Ecto neural progenitor cell (in vitro differentiated cells): ENCODE results near the gene EXOSC2.

Source experiments
- DNase-seq: peaks from one replicate; pipeline ENCODE4 v3.0.0-alpha.2; 2018; ENCODE audit warnings: low spot score

The EXOSC2 gene, protein sequence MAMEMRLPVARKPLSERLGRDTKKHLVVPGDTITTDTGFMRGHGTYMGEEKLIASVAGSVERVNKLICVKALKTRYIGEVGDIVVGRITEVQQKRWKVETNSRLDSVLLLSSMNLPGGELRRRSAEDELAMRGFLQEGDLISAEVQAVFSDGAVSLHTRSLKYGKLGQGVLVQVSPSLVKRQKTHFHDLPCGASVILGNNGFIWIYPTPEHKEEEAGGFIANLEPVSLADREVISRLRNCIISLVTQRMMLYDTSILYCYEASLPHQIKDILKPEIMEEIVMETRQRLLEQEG

DNA sequence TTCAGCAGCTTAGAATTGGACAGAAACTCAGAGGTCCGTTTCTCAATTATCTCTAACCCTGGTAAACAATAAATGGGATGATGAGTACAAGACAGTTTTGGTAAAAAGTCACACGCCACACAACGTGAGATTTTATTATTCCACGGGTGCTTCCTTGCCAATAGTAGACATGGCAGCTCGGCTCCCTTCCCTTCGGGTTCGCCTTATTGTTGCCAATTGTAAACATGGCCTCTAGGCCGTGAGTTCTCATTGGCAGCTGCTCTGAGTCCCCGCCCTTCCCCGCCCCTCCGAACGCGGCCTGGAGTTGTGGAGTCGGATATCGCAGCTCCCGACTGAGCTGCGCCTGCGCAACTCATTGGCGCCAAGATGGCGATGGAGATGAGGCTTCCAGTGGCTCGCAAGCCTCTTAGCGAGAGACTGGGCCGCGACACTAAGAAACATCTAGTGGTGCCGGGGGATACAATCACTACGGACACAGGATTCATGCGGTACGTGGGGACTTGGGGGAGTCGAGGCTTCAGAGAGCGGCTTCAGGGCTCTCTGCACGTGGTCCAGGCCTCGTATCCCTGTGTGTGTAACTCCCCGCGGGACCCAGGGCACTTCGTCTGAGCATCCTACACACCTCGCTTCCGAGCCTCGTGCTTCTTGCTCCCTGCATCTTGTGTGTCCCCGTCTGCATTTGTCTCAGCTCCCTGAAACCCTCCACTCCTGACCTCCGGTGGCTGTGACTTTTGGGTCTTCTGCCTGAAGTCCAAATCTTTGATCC is at the start of gene EXOSC2:
Gene EXOSC2 (plus strand): TSS at position 355 of the 766 bp plus-strand sequence. CDS start 12 bp downstream, at position 367.
- peak; percentile 96 for DNase-seq

DNA sequence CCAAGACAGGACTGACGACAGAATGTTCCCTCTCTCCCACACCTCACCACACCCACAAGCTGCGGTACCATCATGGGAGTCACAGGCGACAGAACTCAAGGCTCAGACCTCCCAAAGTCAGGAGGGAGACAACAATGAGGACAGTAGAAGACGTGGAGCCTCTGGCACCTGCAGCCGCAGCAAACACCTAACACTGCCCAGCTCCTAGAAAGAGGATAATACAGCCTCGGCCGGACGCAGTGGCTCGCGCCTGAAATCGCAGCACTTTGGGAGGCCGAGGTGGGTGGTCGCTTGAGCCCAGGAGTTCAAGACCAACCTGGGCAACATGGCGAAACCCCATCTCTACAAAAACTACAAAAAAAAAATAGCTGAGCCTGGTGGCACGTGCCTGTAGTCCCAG is 42.4 kb upstream of the EXOSC2 start:
- no peak for DNase-seq

DNA sequence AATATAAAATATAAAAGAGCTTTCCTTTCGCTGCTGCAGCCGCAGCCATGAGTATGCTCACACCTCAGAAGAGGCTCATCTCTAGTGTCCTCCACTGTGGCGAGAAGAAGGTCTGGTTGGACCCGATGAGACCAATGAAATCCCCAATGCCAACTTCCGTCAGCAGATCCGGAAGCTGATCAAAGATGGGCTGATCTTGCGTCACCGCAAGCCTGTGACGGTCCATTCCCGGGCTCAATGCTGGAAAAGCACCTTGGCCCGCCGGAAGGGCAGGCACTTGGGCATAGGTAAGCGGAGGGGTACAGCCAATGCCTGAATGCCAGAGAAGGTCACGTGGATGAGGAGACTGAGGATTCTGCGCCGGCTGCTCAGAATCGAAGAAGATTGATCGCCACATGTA is 41.8 kb upstream of the EXOSC2 start:
- DNase-seq: no peak

DNA sequence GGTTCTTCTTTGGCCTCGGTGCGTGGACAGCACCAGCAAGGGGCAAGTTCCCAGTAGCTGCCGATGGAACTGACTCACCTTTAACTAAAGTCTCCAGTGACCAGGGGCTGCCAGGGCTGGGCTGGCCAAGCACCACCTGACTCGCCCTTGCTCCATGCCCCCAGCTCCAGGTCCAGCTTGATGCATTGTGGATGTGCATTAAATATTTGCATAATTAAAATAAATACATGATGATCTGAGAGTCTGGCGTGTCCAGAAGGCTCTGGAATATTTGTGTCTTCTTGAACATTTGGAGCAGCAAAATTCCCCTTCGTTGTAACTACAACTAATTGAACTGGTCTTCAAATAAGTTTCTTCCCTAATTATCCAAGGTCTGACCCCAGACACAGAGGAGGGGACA is 38.7 kb upstream of the EXOSC2 start:
- DNase-seq: no peak

DNA sequence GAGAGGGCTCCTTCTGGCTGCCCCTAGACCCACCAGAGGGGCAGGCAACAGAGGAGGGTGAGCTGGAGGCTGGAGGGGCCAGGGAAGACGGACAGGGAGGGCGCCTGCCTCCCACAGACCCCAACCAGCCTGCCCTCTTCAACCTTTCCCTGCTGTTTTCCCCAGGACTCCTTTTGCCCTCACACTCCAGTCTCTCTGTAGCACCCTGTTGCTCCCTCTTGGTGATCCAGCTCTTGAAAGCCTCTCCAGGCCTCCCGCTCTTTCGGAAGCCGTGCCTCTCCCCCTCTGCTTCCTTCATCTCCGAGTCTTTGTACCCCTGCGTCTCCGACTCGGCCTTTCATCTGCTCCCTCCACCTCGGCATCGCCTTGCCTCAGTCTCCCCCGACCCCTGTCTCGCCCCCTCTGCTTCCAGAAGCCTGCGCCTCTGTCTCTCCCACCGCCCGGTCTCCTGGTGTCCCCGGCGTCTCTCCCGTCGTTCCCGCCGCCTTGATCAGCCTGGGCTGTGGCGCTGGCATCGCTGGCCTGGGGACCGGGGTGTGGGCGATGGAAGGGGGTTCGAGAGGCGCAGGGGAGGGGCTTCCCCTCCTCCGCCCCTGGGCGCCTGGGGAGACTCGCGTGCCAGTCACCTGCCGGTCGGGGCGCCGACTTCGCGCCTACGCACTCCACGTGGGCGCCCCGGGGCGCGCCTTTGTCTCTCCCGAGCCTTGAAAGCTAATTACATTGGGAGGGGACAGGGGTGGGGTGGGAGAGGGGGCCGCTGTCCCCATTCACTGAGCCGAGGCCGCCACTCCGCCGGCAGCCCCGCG is 34.5 kb upstream of the EXOSC2 start:
- DNase-seq: no peak

DNA sequence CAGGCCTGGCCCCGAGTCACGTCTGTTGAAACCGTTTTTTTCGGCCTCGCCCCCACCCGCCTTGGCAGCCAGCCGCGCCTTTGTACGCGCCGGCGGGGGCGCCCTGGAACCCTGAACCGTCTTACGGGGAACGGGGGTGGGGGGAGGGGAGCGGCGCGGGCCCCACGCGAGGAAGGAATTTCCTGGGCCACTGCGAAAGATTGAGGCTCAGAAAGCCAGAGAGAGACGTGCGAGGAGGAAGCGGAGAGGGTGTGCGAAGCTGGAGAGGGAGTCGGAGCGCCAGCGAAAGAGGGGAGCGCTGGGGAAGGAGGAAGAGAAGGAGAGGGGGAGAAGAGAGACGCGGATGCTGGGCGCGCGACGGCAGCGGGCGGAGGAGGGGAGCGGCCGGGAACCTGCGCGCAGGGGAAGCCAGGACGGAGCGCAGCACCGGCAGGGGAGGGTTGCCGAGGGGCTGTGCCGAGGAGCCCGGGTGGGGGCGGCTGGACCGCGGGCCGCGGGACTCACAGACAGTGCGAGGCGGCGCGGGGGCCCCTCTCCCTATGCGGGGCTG is 33.8 kb upstream of the EXOSC2 start:
- DNase-seq: peak; percentile 65

DNA sequence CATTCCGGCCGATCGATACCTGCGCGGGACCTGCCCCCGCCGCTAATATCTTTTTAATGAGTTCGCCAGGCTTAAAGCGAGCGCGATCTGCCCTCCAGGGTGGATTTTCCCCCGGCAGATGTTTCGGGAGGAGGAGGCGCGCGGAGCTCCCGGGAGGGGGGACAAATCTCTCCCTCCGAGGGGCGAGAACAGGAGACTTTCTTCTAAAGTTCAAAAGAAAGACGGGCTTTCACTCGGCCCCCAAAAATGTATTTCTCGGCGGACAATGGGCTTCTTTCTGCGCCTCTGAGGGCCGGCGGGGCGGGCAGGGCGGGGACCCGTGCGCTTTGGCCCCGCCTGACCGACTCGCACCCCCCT is 33.3 kb upstream of the EXOSC2 start:
- no peak for DNase-seq

DNA sequence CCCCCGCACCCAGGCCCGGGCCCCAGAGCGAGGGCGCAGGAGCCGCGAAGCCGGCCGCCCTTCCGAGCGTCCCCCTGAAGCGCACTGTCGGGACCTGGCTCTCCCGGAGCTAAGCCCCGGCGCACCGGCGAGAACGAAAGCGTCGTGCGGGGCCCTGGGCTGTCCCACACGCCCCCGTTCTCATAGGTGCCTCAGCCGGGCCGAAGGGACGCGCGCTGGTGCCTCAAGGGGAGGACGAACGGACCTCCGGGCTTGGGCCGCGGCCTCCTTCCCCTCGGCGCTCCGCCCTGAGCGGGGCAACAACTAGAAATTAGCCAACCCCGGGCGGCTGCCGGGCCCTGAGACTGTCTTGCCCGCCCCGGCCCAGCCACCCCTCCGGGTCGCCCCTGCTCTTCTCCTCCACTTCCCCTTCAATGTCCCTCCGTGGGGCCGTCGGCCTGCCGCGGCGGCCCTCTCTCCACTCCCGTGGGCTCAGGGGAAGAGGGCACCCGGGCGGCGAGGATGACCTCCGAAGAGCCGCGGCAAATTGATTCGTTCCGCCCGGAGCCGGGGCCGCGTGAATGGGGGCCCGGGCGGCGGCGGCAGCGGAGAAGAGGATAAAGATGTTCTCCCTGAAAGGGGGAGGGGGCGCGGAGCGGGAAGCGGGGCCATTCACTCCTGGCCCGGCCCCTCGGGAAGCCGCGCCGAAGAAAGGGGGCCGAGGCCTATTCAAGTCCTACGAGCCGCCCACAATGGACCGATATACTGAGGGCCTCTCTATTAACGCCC is 32.7 kb upstream of the EXOSC2 start:
- peak; percentile 86 for DNase-seq

DNA sequence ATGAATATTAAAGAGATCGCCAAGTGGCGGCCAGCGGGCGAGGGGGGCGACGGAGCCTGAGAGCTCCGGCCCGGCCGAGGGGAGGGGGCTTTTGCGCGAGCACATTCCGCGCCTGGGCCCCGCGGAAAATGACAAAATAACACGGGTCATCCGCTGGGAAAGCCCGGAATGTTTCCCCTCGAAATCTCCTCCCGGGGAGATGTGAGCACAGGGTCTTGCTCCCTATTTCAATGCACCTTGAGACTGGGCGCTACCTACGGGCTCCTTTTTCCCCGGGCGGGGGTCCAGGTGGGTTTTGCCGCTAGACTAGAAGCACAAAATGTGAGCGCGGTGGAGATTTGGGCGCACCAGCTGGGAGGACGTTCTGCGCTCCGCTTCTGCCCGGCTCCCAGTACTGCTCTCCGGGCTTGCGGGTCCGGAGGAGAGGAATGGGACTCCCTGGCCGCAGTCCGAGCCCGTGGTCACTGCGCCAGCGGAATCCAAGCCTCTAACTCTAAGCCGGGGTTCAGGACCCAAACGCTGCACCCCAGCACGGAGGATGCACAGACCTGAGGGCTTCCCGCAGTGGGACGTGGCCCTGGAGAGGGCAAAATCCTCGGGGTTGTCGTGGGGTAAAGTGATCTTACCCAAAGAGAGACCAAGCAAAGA is 32.0 kb upstream of the EXOSC2 start:
- peak; percentile 69 for DNase-seq

DNA sequence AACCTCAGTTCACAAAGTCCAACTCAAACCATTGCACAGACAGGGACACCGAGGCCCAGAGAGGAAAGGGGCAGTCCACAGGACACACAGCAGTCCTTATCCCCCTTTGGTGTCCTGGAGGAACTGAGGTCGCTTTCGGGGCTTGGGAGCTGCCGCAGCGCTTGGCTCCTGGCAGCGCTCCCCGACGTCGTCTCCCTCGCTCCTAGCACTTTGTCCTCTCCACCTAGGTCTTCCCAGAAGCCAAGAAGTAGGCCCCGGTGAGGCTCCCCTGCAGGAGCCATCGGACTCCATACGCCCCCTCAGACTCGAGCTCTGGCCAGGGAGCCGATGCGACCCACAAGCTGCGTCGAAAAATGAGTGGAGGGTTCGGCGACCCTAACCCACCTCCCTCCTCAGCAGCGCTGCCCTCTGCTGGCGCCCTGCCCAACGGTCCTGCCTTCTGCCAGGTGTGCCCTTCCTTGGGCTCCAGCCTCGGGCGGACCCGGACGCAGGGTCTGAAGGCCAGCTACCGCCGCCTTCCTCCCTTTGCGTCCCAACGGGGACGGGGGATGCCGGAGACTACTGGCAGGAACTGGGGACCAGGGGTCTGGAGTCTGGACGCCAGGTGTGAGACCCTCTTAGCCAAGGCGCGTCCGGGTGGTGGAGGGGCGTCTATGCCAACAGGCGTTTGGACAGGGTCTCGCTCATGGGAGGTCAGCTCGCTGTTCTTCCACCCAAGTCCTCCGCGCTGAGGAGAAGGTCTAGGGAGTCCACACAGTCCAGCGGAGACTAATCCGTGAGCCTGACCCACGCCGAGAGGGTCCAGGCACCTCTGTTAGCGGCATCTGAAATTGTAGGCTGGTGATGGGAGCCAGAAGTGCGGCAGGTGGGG is 31.2 kb upstream of the EXOSC2 start:
- DNase-seq: peak; percentile 66

DNA sequence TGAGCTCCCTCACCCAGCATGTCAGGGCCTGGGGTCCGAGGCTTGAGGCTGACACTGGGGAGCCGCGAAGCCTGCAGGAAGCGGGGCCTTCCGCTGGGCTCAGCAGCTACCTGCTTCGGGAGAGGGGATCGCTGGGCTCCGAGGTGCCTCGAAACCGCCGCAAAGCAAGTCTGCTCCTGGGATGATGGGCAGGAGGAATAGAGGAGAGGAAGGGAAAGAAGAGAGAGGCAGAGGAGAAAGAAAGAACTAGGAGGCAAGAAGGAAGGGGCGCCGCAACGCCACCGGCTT is 30.7 kb upstream of the EXOSC2 start:
- DNase-seq: no peak

DNA sequence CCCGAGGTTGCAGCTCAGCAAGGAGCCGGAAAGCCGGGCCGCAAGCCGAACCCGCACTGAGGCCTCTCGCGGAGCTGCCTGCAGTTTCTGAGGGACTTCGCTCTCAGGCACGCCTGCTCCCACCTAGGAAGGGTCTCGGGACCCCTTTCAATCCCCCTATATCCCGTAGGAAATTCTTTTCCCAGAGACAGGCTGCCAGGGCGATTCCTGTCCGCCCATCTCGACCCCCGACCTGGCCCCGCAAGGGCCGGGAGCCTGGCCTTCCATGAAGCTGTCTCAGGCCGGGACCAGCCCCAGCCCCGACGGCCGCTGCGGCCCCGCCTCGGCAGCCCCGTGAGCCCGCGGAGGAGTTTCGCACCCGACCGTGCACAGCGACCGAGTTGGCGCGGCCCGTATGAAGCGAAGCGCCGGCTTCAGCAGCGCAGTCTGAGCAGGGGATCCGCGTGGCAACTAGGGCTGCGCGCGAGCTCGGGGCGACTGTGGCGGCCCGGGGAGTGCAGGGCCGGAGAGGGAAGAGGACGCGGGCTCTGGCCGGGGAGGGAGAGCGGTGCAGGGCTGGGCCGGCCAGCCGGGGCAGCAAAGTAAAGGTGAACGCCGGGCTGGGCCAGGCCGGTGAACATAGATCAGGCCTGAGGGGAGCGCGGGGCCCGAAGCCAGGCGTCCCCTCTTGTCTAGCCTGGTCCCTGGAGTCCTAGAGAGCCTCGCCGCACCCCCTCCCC is 30.2 kb upstream of the EXOSC2 start:
- peak; percentile 66 for DNase-seq

DNA sequence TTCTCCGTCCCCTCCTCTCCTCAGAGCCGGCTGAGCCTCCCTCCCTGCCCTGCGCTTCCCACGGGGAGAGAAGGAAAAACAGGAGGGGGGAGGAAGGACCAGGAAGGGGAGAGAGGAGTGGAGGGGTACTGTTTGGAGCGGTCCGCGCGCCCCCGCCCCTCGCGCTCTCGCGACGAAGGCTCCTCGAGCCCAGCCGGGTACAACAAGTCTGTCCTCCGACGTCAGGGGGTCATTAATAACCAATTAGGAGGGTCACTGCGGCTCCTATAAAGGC is 29.7 kb upstream of the EXOSC2 start:
- DNase-seq: peak; percentile 60

DNA sequence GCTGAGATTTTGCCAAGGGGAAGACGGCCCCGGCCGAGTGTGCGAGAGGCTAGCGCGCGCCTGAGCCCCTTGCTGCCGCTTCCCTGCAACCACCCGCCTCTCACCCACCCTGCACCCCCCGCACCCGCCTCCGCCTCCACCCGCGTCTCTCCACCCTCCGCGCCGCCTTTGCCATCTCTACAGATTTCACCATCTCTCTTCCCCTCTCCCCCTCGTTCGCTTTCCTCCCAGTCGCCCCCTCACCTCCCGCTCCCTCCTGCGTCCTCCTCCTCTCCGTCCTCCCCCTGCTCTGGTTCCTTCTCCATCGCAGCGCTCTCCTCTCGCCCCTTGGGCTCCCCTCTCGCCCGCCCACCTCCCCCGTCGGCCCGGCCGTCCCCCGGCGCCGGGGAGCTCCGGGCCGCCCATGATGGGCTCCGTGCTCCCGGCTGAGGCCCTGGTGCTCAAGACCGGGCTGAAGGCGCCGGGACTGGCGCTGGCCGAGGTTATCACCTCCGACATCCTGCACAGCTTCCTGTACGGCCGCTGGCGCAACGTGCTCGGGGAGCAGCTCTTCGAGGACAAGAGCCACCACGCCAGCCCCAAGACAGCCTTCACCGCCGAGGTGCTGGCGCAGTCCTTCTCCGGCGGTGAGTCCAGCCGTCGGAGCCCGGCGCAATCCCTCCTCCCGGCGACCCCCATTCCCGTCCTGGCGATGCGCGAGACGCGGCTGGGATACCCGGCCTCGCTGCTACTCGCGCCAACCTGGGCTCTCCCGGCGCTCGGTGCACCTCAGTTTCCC is 29.1 kb upstream of the EXOSC2 start, which contains the start of gene PRDM12:
Gene PRDM12 (plus strand): TSS at position 344 of the 778 bp plus-strand sequence. CDS start 60 bp downstream, at position 404.
- peak; percentile 69 for DNase-seq

DNA sequence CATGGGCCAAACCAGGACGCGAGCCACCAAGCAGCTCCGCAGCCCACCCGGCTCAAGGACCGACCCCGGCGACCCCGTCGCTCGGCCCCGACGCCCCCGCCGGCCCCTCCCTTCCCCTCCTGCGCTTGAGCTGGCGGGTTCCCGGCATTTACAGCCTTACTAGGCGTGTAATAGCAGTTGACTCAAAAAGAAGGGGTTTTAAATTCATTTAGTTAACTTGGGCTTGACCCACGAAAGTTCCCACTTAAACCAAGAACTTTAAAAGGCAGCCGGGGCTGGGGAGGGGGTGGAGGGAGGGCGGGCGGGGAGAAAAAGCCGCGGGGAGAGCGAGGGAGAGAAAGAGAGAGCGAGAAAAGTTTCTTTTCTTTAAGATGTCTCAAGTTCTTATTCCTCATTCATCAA is 28.6 kb upstream of the EXOSC2 start:
- no peak for DNase-seq

DNA sequence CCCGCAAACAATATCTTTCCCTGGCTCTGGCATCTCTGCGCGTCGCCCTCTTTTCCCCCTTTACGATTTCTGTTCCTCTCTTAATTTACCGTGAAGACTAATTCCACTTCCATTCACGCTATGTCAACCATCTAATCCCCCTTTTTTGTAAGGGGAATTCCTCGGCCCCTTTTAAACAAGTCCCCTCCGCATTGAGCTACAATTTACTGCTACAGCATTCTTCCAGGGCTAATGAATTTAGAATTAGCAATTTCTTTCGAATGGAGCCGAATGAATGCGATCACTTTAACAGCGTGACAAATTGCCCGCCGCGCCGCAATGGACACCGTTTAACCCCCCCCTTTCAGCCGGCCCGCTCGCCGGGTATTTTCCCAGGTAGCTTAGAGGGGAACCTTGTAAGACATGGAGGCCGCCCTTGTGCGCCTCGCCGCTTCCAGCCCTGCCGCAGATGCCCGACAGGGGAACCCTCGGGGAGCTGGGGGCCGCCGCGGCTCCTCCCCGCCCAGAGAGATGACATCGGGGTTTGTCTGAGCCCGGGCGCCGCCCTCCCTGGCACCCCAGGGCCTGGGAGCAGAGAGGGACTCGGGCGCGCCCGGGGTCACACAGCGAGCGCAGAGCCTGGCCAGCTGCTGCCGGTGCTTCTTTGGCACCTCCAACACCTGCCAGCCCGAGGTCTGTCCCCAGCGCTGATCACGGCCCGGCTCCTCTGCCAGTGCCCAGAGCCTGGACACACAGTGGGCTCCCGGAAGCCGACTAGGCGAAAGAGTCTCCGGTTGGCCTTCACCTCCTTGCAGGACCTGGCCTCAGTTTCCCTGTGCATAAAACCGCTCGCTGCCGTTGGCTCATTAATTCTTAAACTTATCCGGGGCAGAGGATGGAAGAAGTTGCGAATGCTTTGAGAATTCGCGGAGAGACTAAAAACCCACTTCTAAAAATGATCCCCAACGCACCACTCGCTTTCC is 27.9 kb upstream of the EXOSC2 start:
- peak; percentile 85 for DNase-seq

DNA sequence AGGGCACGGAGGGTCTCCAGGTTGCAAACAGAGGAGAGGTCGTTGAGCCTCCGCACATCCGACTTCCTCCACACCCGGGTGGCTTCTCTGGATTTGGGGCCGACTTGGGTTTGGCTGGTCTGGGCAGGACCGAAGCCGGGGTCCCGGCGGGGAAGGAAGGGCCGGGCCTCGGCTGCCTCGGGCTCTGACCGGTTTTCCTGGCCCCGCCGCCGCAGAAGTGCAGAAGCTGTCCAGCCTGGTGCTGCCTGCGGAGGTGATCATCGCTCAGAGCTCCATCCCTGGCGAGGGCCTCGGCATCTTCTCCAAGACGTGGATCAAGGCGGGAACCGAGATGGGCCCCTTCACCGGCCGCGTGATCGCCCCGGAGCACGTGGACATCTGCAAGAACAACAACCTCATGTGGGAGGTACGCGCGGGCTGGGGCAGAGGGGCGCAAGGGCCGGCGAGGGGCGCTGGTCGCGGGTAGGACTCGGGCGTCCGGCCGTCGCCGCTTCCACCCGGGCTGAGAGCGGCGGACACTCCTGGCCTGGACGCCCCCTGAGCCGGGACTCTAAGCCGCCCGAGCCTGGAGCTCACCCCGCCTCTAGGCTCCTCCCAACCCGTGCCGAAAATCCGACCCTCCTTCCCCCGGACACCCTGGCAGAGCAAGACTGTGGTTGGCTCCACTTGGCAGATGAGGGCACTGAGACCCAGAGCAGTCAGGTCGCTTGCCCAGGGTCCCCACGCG is 27.0 kb upstream of the EXOSC2 start:
- peak; percentile 70 for DNase-seq
